PC-9 (cell line): Measurements from ENCODE around the gene DLEC1. TPM values are rescaled to one million over a fixed set of nuclear protein-coding genes. Genes with fewer than 3 reads are reported as not detected.

Experiments
- BruUV-seq: library from RNA; stranded (reverse); fragments of 400-500 nt; replicated peaks from 2 replicates; lab custom pipeline; 2021; lab: Mats Ljungman, UMichigan
- CTCF ChIA-PET: fragments of 300-600 bp; sonication (Branson Sonifier 250); formaldehyde crosslinking; loops from one replicate; lab custom pipeline; 2022; ENCODE audit warnings: antibody characterized with exemption; lab: Charles Lee
- POLR2A ChIA-PET: fragments of 300-600 bp; sonication (Branson Sonifier 250); formaldehyde crosslinking; loops from one replicate; lab custom pipeline; 2022; ENCODE audit warnings: antibody characterized with exemption; ENCODE audit not compliant: unreplicated experiment; lab: Charles Lee
- DNase-seq, 2 experiments: peaks; one replicate each; pipeline versions ENCODE4 v3.0.0 to v3.0.0-alpha.2; 2015 to 2022; ENCODE audit warnings: mixed read lengths in 1 of 2
- H2AFZ ChIP-seq: fragments of 200-600 bp; sonication (generic); 2 replicates; pipeline ENCODE4 v1.8.1; 2017; ENCODE audit warnings: antibody characterized with exemption
- H3F3A ChIP-seq: fragments of 200-600 bp; sonication (generic); 2 replicates; pipeline ENCODE4 v1.8.1; 2017; ENCODE audit warnings: antibody characterized with exemption, mild to moderate bottlenecking, low read depth; ENCODE audit not compliant: insufficient read depth
- H3K27ac ChIP-seq: fragments of 200-600 bp; sonication (generic); 2 replicates; pipeline ENCODE4 v1.6.1; 2016; ENCODE audit warnings: mixed run types
- H3K27me3 ChIP-seq: fragments of 200-600 bp; sonication (generic); 2 replicates; pipeline ENCODE4 v1.6.1; 2016; ENCODE audit warnings: low read depth, mixed run types; ENCODE audit not compliant: insufficient read depth
- H3K36me3 ChIP-seq: fragments of 200-600 bp; sonication (generic); 2 replicates; pipeline ENCODE4 v1.6.1; 2016; ENCODE audit warnings: low read depth, mixed run types
- H3K4me1 ChIP-seq: fragments of 200-600 bp; sonication (generic); replicated peaks from 2 replicates; pipeline ENCODE4 v1.6.1; 2016; ENCODE audit warnings: mixed run types; ENCODE audit not compliant: insufficient read depth
- H3K4me2 ChIP-seq: fragments of 200-600 bp; sonication (generic); 2 replicates; pipeline ENCODE4 v1.6.1; 2017; ENCODE audit warnings: mixed run types
- H3K4me3 ChIP-seq: fragments of 200-600 bp; sonication (generic); 2 replicates; pipeline ENCODE4 v1.6.1; 2016; ENCODE audit warnings: mixed run types
- H3K79me2 ChIP-seq: fragments of 200-600 bp; sonication (generic); 2 replicates; pipeline ENCODE4 v1.6.1; 2017; ENCODE audit warnings: low read depth, mixed run types
- H3K9me2 ChIP-seq: fragments of 200-600 bp; sonication (generic); 2 replicates; pipeline ENCODE4 v1.8.1; 2017; ENCODE audit warnings: mild to moderate bottlenecking; ENCODE audit not compliant: insufficient read depth
- H3K9me3 ChIP-seq: fragments of 200-600 bp; sonication (generic); 2 replicates; pipeline ENCODE4 v1.8.1; 2016; ENCODE audit warnings: low read depth; ENCODE audit not compliant: insufficient read depth
- H4K20me1 ChIP-seq: fragments of 200-600 bp; sonication (generic); 2 replicates; pipeline ENCODE4 v1.8.1; 2017; ENCODE audit not compliant: insufficient read depth
- CTCF ChIP-seq: fragments of 200-600 bp; sonication (generic); conservative IDR thresholded peaks from 2 replicates; pipeline ENCODE4 v1.6.1; 2017; ENCODE audit warnings: mixed run types, antibody characterized with exemption, mild to moderate bottlenecking, moderate library complexity
- EZH2 ChIP-seq: fragments of 200-600 bp; sonication (generic); IDR thresholded peaks from 2 replicates; pipeline ENCODE4 v1.8.0; 2017; ENCODE audit warnings: antibody characterized with exemption, low read depth
- intact Hi-C: fragments of 100-400 bp; cut with micrococcal nuclease; formaldehyde crosslinking; loops from one replicate; pipeline ENCODE4 v1.10.0; 2022; ENCODE audit not compliant: unreplicated experiment
- total RNA-seq: library from RNA; stranded (reverse); gene quantifications from 2 replicates; pipeline ENCODE4 v1.2.3, GENCODE V29; 2021

Gene DLEC1
- total RNA-seq, 1 experiment from 2014 or later, result 0.35 TPM

- intact Hi-C loops, result loop anchor here (1.0 to 10.0 kb wide), 4 partner anchors 29 to 654 kb away; partner anchors contain the start of genes ACAA1, MYD88 and XYLB
- POLR2A ChIA-PET, result interaction anchor here (0.6 kb wide), 1 partner anchor 107 kb away, joined by 3 read pairs; no protein-coding TSS in a partner anchor
- Histone ChIP-seq H3K27ac (no peak overlapping the region), H3K79me2 (no peaks in the 10 kb centered on the region), H3K9me3 (no peaks in the 10 kb centered on the region), H3K4me3 (no peak overlapping the region), H3K4me1 (no peaks in the 10 kb centered on the region), H4K20me1 (no peaks in the 10 kb centered on the region), H2AFZ (no peak overlapping the region), H3K36me3 (no peaks in the 10 kb centered on the region), H3K4me2 (no peak overlapping the region), H3K27me3 (no peaks in the 10 kb centered on the region), H3K9me2 (no peaks in the 10 kb centered on the region), H3F3A (no peaks in the 10 kb centered on the region; the same call in 1 of the 2 replicates)
- DNase-seq, result peak in 1 of 2 experiments; percentile 48
- BruUV-seq, result no TSS peak
- CTCF ChIA-PET, result interaction anchor here (0.7 kb wide), 1 partner anchor 29 kb away, joined by 4 read pairs; no protein-coding TSS in a partner anchor
- no peak for TF ChIP-seq EZH2
- TF ChIP-seq CTCF, result peak; percentile 81
Measured at GRCh38 chr3:38003371-38003816, 35.6 kb upstream of the DLEC1 start.

- H3K9me3 ChIP-seq, result no peaks in the 10 kb centered on the region
- ChIA-PET CTCF (interaction anchor here (0.7 kb wide), 1 partner anchor 30 kb away, joined by 4 read pairs; no protein-coding TSS in a partner anchor), POLR2A (interaction anchor here (0.6 kb wide), 1 partner anchor 106 kb away, joined by 3 read pairs; no protein-coding TSS in a partner anchor)
- H3K4me3 ChIP-seq, result no peak overlapping the region
- no TSS peak for BruUV-seq
- no peaks in the 10 kb centered on the region for H3K36me3 ChIP-seq
- no peaks in the 10 kb centered on the region for H3K4me1 ChIP-seq
- H3K9me2 ChIP-seq, result no peaks in the 10 kb centered on the region
- TF ChIP-seq CTCF, result no peak
- no peaks in the 10 kb centered on the region for H3K79me2 ChIP-seq
- intact Hi-C loops, result loop anchor here (1.0 to 10.0 kb wide), 7 partner anchors 30 to 653 kb away; partner anchors contain the start of genes ACAA1, MYD88 and XYLB
- no peak overlapping the region for H3K4me2 ChIP-seq
- H3K27me3 ChIP-seq, result no peaks in the 10 kb centered on the region
- H3K27ac ChIP-seq, result no peak overlapping the region
- no peak for DNase-seq
- no peaks in the 10 kb centered on the region for H4K20me1 ChIP-seq
- no peak overlapping the region for H2AFZ ChIP-seq
- no peaks in the 10 kb centered on the region; the same call in 1 of the 2 replicates for H3F3A ChIP-seq
Measured at GRCh38 chr3:38003817-38004414, 35.1 kb upstream of the DLEC1 start.

GRCh38 chr3:38004415-38005075 is 34.5 kb upstream of the DLEC1 start:
- H3K4me1 ChIP-seq, result no peaks in the 10 kb centered on the region
- H3K9me3 ChIP-seq, result no peaks in the 10 kb centered on the region
- no peaks in the 10 kb centered on the region for H3K36me3 ChIP-seq
- H2AFZ ChIP-seq, result no peak overlapping the region
- no peak overlapping the region for H3K4me2 ChIP-seq
- no TSS peak for BruUV-seq
- H3K4me3 ChIP-seq, result no peak overlapping the region
- DNase-seq, result peak; percentile 68 to 70
- no peaks in the 10 kb centered on the region for H4K20me1 ChIP-seq
- TF ChIP-seq CTCF (peak; percentile 75), EZH2 (no peak)
- H3K27ac ChIP-seq, result no peak overlapping the region
- no peaks in the 10 kb centered on the region for H3K79me2 ChIP-seq
- H3F3A ChIP-seq, result no peaks in the 10 kb centered on the region; the same call in 1 of the 2 replicates
- no peaks in the 10 kb centered on the region for H3K9me2 ChIP-seq
- H3K27me3 ChIP-seq, result no peaks in the 10 kb centered on the region
- ChIA-PET POLR2A (no interaction called here), CTCF (interaction anchor here (0.7 kb wide), 1 partner anchor 30 kb away, joined by 4 read pairs; no protein-coding TSS in a partner anchor)
- intact Hi-C loops, result loop anchor here (1.0 to 10.0 kb wide), 6 partner anchors 36 to 653 kb away; partner anchors contain the start of genes ACAA1, MYD88 and XYLB
